Cerebellar nuclear complex (tissue), 1 donor: ENCODE data around the gene LITAFD.
"Not testable (repeated sequence)": the region's sequence is repeated elsewhere in the genome, so short reads cannot be mapped to it uniquely, and the experiment has no call there.

Experiments used
- DNase-seq, 2 experiments: peaks; one replicate each; lab custom pipeline; 2025; lab: John Stamatoyannopoulos, UW

LITAFD gene

DNA sequence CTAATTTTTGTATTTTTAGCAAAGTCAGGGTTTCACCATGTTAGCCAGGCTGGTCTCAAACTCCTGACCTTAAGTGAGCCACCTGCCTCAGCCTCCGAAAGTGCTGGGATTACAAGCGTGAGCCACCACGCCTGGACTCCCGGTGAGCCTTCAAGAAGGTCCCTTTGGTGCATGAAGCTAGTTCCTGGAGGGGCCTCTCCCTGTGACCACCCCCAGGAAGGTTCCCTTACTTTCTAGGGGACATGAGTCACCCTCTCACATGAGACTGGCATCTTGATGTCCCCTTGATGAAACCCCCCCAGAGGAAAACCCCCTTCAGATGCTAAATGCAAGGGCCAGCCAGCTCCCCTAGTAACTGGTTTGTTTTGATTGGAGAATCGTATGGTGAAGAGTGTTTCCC is 26.2 kb upstream of the LITAFD start:
- DNase-seq, result no peak

- no peak for DNase-seq
Observed at GRCh38 chr16:8858994-8859912, 22.9 kb upstream of the LITAFD start.

- no peak for DNase-seq
Observed at GRCh38 chr16:8859913-8860881, 22.0 kb upstream of the LITAFD start.

DNA sequence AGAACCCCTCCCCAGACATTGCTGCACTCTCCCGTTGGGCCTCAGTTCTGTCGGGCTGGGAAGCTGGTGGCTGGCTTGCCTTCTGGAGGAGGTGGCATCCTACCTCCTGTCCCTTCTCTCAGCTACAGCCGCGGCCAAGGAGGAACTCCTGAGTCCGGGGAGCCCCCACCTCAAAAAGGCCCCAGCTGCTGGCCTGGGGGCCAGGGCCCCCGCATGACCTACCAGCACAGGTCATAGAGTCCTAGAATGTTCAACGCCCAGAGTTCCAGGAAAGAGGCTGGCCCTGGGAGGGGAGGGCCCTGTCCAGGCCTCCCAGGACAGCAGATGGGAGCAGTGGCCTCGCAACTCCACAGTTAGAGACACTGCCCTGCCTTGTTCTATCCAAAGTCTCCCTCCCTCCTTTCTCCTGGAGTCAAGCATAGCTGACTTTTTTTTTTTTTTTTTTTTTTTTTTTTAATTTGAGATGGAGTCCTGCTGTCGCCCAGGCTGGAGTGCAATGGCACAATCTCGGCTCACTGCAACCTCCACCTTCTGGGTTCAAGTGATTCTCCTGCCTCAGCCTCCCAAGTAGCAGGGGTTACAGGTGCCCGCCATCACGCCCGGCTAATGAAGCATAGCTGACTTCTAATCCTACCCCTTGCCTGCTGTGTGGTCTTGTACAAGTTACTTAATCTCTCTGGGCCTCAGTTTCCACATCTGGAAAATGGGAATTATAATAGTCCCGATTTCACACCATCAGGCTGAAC is 20.4 kb upstream of the LITAFD start:
- no peak for DNase-seq

GRCh38 chr16:8862309-8863130 is 19.6 kb upstream of the LITAFD start:
- DNase-seq, result no peak

DNA sequence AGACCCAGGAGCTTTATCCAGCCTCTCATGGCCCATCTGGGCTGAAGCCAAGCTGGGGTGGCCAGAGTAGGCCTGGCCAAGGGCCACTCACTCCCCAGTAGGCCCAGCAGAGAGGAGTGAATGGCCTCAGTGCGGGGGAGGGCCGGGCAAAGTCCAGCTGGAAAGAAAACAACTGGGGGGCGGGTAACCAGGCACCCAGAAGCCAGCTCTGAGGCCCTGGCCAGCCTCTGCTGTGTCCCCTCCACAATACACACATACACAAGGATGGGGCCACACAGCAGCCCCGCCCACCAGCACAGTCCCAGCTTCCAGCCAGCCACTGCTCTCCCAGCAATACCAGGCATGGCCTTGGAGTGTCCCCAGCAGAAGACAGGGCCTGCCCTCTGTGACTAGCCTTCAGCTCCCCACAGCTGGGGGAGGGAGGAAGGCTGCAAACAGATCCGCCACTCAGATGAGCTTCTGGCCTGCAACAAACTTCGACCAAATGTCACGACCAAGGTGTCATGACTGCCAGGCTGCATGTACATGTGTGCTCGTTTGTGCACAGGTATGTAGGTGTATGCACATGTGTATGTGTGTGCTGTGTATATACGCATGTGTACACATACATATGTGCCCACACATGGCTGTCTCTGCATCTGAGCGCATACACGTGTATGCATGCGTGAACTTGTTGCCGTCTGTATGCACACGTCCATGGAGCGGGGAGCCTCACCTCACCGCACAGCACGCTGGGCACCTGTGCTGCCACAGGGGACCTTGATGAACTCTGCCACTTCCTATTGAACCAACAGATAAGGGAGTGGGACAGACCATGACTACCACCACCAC is 18.3 kb upstream of the LITAFD start:
- DNase-seq, result no peak

DNA sequence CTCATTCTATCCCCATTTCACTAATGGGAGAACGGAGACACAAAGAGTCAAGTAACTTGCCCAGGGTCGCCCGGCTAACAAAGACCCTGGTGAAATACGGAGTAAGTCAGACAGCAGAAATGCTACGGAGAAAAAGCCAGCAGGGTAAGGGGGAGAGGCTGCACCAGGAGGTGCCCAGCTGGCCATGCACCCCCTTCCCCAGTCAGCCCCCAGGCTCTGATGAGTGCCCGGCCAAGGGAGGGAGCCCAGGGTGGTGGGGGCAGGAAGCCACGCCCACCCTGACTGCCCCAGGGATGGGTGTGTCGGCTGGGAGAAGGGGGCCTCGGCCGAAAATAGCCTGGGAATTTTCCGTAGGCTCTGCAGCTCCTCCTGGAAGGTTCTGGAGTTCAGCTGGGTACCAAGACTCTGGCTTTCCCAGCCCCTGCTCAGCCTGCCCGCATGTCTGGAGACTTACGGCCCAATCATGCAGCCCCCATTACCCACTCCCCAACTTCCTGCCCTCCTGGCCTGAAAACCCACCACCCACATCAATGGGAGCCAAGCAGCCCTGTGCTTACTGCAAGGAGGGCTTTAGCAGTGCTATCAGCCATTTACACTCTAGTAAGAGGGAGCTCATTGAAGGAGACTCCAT is 17.6 kb upstream of the LITAFD start:
- DNase-seq, result no peak

DNA sequence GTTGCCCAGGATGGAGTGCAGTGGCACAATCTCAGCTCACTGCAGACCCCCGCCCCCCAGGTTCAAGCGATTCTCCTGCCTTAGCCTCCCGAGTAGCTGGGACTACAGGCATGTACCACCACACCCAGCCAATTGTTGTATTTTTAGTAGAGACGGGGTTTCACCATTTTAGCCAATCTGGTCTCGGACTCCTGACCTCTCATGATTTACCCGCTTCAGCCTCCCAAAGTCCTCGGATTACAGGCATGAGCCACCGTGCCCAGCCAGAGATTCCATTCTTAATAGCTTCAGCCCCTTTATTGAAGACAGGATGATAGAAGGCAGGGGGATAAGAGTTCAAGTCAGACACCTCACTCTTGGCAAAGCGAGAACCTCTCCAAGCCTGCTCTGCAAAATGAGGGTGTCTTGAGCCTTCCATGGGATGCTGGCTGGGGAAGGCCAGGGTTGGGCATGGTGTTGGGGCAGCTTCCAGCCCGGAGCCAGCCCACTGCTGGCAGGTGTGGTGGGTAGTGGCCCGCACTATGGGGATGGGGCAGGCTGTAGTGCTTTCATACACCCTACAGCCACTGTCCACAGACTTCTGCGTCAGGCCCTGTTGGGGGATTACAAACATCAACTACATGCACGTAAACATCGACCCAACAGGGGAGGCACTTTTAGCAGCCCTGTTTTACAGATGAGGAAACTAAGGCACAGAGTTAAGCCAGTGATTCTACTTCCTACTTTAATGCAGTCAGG is 16.8 kb upstream of the LITAFD start:
- DNase-seq, result no peak

DNA sequence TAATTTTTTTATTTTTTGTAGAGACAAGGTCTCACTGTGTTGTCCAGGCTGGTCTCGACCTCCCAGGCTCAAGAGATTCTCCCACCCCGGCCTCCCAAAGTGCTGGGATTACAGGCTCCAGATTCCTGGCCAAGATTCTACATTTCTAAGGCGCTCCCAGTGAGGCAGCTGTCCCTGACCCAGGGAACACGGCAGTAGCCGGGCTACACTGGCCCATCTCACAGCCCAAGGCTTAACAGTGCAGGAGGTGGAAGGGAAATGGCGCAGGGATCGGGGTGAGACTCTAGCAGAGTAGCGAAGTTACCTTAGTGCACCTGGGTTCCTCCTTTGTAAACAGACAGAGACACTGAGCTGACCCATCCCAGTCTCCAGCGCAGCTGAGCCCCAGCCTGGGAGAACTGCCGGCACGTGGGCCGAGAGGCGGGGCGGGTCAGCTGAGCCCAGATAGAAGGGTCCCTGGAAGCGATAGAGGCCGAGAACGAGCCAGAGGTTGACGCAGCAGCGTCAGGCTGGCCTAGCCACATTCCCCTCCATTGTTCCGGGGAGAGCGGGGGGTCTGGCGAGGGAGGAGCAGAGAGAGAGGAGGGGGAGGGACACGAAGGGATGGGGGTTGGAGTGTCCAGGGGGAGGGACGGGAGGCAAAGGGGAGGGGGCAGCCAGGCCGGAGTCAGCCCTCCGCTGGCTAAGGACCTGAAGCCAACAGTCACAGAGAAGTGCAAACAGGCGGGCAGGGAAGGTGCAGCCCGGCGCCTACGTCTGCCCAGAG is 15.8 kb upstream of the LITAFD start:
- no peak for DNase-seq

- DNase-seq, result no peak
Observed at GRCh38 chr16:8866884-8867215, 15.3 kb upstream of the LITAFD start.

DNA sequence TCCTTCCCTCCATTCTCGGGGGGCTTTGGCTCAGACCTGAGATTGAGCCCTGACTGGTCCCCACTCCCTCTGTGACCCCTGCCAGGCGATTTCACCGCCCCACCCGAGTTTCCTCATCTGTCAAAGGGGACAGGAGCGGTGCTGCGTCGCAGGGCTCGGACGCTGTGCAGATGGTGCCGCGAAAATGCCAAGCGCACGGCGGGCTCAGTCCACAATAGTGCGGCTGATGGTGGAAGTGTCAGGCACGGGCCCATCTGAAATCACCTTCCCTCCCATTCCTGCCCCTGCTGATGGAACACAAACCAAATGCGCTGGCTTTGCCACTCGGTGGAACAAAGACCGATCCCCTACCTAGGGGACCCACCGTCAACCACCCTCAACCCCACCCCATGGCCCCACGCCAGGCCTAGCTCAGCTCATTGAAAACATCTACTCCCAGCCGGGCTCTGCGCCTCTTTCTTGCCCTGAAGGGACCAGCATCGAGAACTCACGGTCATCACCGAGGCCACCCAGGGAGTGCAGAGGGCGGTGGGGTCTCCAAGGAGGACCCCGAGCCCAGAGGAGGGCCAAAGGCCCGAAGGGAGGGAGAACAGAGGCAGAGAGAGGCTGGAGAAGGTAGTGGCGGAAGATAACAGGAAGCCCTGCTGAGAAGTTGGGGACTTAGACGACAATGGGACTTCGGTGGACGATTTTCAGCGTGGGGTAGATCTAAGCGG is 14.8 kb upstream of the LITAFD start:
- no peak for DNase-seq

- DNase-seq, result no peak
Observed at GRCh38 chr16:8867932-8868415, 14.2 kb upstream of the LITAFD start.

GRCh38 chr16:8868416-8869211 is 13.5 kb upstream of the LITAFD start, which contains the start of gene CARHSP1:
TSS of gene CARHSP1 (minus strand) at chr16:8869006. CDS start at chr16:8859328, 9,678 bp downstream.
- DNase-seq, result no peak

- no peak for DNase-seq
Observed at GRCh38 chr16:8869212-8869987, 12.8 kb upstream of the LITAFD start.

GRCh38 chr16:8869988-8870241 is 12.2 kb upstream of the LITAFD start:
- DNase-seq, result not testable (repeated sequence)

DNA sequence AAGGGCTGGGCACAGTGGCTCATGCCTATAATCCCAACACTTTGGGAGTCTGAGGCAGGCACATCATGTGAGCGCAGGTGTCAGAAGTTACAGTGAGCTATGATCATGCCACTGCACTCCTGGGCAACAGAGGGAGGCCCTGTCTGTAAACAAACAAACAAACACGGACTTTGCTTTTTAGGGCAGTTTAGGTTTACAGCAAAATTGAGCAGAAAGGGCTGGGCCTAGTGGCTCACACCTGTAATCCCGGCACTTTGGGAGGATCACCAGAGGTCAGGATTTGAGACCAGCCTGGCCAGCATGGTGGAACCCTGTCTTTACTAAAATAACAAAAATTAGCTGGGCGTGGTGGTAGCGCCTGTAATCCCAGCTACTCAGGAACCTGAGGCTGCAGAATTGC is 10.1 kb upstream of the LITAFD start:
- no peak for DNase-seq
